Measurements from ENCODE around the gene ADCY9.
"Not testable (repeated sequence)": the region's sequence is repeated elsewhere in the genome, so short reads cannot be mapped to it uniquely, and the experiment has no call there.

The ADCY9 gene

GRCh38 chr16:3968551-3968950, 147.7 kb downstream of the ADCY9 start:
- no peak for DNase-seq

DNA sequence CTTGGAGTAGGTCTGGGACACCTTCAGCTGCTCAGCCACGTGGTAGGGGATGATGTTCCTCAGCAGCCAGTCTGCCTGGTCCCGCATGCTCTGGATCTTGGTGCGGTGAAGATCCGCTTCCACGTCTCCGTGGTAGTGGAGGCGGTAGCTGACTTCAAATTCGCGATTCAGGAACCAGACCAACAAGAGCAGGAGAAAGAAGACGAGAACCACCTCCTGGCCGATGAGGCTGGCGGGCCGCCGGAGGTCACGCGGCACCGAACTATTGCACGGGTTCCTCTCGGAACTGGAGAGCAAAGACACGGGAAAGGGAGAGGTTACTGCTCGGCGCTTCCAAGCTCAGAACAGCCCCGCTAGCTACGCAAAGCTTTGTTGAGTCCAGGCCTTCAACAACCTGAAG, 149.6 kb downstream of the ADCY9 start:
- no peak for DNase-seq

DNA sequence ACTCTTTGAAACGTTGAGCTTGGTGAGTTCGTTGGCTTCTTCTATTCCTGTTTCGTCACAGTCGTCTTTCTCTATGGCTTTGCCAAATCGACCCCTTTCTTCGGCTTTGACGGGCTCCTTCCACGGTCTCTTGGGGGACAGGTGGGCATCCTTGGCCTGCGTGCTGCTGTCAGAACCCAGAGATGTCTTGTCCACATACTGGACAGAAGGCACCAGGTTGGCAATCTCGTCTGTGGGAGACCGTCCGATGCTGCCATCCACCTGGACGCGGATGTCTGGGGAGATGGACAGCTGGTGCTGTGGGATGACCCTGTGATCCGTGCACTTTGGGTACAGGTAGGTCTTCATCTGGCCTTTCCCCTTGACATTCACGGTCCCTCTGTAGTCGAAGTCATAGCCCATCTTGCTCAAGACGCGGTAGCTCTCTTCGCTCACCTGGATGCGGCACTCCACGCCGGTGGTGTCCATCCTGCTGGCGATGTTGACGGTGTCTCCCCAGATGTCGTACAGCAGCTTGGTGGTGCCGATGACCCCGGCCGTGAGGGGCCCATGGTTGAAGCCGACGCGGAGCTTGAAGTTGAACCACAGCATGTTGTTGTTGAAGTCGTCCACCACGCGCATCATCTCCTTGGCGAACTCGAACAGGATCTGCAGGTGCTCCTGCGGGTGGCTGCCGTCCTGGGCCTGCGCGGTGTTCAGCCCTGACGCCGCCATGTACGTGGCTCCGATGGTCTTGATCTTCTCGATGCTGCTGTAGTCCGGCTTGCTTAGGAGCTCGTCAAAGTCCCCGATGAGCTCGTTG, 150.3 kb downstream of the ADCY9 start:
- DNase-seq, result no peak

DNA sequence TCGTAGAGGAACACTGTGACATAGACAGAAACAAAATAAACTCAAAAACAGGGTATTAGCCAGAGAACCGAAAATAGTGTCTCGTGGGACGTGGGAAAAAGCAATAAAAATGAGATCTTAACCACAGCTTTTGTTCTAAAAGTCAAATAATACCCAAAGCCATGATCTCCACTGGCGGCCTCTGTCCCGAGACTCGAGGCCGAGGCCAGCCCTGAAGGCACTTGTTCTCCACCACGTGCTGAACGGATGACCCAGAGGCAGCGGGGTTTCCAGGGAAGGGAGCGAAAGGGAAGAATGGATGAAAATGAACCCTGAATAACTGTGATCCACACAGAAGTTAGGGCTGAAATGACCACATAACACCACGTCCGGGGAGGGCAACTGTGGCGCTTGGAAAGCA, 150.9 kb downstream of the ADCY9 start:
- DNase-seq, result no peak

DNA sequence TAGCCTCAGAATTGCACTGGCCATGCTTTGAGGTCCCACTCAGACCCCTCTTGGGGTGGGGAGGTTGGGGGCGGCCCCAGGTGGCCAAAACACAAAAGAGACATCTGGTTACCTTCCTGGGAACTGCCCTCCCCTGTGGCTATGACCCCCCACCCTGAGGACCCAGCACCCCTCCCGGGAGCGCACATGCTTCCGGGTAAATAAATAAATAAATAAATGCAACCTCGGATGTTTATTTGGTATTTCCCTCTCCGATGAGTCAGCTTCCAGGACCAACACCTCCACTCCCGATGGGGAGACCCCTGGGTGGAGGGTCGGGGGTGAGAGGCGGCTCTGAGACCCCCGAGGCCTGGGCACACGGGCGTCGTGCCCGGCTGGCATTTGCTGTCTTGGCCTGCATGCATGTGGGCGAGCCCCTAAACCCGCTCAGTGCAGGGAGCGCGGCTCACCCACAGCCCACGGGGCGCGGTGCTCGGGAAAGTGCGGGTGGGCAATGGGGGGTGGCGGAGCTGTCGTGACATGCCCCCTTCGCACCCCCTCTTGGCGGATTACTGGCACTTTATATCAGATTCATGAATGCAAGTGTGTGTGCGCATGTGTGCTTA, 151.5 kb downstream of the ADCY9 start:
- no peak for DNase-seq

DNA sequence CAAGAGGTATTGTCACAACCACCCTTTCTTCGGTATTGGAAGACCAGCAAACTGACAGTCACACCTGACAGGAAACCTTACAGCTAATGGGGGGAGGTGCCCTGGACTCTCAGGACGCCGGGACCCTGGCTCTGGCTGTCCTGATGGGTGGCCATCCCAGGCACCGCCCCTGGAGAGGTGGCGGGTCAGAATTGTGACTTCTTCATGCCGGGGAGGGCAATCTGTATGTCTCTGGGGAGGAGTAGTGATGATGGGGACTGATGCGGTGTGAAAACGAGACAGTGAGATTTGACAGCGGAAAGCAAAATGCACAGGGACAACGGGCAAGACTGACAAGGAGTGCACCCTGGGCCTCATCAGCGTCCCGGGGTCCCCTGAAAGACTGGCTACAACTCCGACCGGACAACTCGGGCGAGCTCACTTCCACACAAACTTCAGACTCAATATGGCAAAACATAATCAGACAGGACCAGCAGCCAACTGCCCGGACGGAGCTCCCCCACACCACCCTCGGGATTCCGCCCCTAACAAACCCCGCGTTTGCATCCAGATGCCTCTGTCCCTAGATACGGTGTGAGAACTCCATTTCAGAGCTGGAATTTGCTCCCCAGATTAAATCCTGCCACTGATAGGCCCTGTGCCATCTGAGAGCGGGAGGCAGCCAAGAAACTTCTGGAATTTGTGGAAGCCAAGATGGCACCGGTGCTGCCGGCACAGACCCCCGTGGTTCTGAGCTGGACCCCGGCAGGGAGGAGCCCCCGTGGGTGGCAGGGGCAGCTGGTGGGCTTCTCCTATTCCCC, 152.2 kb downstream of the ADCY9 start:
- no peak for DNase-seq

- DNase-seq, result no peak
Observed at GRCh38 chr16:3963203-3963602, 153.0 kb downstream of the ADCY9 start.

GRCh38 chr16:3961449-3961849, 154.8 kb downstream of the ADCY9 start:
- no peak for DNase-seq

DNA sequence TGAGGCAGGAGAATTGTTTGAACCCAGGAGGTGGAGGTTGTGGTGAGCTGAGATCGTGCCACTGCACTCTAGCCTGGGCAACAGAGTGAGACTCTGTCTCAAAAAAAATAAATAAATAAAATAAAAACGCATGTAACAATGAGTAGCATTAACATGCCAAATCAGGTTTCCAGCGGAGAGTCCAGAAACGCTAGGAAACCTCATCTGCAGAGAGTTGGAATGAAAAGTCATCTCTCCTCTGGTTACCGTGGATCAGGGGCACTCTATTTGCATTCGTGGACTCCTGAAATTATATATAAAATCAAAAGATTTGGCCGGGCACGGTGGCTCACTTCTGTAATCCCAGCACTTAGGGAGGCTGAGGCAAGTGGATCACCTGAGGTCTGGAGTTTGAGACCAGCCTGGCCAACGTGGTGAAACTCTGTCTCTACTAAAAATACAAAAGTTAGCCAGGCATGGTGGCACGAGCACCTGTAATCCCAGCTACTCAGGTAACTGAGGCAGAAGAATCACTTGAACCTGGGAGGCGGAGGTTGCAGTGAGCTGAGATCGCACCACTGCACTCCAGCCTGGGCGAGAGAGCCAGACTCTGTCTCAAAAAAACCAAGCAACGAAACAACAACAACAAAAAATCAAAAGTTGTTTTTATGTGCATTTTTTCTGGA, 156.2 kb downstream of the ADCY9 start:
- not testable (repeated sequence) for DNase-seq

DNA sequence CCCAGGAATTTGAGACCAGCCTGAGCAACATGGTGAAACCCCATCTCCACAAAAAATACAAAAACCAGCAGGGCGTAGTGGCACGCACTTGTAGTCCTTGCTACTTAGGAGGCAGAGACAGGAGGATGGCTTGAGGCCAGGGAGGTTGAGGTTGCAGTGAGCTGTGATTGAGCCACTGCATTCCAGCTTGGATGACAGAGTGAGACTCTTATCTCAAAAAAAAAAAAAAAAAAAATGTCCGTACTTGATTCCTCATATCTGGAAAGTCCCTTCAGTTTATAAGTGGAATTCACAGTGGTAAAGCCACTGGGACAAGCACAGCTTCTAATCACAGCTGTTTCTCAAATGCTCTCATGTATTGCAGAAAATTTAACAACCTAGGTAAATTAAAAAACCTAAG, 157.1 kb downstream of the ADCY9 start:
- no peak for DNase-seq

DNA sequence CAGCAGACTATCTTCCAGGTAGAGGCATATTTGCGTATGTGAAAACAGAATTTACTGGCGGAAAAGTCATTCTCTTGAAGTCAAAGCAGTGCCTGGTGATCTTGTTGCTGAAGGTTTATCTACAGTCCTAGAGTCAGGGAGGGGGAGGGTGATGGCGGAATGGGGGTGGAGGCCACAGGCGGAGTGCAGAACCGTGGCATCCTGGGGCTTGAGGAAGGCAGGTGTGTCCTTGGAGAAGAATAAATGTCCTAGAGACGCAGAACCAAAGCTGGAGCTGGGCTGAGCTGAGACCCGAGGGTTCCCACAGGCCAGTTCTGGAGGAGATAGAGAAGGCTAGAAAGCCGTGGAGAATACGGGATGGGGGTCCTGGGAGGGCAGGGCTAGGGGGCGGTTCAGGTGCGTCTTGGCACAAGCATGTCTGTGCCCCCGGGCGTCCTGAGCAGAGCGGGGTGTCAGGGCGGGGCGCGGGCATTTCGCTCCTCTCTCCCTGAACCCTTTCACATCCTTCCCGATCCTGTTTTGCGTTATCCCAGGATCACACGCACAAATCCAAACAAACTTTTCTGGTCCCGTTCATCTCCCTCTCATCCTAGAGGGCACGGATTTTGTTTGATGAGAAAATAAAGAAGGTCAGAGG, 158.8 kb downstream of the ADCY9 start:
- DNase-seq, result no peak

GRCh38 chr16:3954411-3954921, 161.8 kb downstream of the ADCY9 start:
- no peak for DNase-seq

DNA sequence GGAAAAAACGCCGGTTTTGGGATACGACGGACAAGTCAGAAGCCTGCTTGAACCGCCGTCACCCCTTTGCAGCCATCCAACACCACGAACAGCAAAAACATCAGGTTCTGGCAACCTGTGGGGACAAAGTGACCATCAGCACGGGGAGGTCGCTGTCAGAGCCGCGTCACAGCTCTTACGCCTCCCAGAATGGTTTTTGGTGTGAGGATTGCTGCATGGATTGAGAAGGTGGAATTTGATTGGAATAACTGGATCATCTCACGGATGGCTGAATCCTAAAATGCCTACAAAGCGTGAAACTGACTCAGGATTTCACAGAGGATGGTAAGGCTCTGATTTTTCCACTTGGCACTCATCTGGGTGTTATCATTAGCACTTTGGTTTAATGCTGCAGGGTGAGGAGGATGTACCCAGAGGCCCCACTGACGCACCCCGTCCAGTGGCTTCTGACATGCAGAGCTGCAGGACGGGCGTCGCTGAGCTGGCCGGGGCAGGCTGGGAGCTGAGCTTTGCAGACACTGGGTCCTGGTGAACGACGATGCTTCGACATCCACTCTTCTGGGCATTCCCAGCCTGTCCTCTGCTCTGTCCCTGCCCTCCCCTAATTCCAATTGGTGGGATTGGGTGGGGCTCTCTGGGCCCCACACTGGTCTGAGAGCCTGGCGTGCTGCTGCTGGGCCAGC, 162.4 kb downstream of the ADCY9 start:
- DNase-seq, result no peak

DNA sequence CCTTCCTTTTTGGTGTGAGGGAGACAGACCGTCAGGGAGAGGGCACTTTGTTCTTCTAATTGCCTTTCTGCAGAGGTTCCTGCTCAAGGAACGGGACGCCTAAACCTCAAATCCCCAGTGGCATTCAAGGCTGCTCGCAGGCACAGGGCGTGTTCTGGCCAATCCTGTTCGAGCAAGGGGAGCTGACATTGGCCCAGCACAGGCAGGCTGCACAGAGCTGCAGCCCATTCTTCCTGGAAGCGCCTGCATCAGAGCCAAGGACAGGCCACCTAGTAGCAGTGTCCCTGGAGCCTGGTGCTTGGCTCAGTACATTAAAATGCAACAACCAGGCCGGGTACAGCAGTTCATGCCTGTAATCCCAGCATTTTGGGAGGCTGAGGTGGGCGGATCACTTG, 163.5 kb downstream of the ADCY9 start:
- no peak for DNase-seq

DNA sequence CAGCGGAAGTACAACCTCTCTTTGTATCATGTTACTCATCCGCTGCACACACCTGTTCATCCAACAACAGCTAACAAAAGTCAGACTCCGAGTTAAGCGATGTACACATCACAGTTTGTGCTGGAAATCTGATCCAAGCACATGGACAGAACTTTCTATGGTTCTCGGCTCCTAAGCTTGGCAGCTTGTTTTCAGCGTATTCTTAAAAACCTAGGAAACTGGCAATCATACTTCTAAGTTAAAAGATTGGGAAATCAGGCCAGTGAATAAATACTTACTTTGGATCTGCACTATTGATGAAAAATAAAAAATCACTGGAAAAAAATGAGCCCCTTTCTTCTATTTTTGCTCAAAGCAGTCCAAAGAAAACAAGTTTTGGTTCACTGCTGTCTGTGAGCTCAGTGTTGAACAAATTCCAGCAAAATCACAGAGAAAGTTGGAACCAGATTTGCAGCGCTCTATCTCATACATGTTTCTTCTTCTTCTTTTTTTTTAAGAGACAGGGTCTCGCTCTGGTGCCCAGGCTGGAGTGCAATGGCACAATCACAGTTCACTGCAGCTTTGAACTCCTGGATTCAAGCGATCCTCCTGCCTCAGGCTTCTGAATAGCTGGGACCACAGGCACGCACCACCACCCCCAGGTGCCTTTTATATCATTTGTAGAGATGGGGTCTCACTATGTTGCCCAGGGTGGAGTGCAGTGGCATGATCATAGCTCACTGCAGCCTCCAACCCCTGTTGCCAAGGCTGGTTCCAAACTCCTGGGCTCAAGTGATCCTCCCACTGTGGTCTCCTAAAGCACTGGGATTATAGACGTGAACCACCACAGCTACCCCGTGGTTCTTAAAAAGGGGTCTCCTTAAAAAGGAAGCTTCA, 164.1 kb downstream of the ADCY9 start:
- no peak for DNase-seq

GRCh38 chr16:3951380-3951779, 164.9 kb downstream of the ADCY9 start:
- DNase-seq, result not testable (repeated sequence)

- DNase-seq, result no peak
Observed at GRCh38 chr16:3950343-3951193, 165.7 kb downstream of the ADCY9 start.

GRCh38 chr16:3949946-3950342, 166.3 kb downstream of the ADCY9 start:
- no peak for DNase-seq

GRCh38 chr16:3949287-3949686, 167.0 kb downstream of the ADCY9 start:
- no peak for DNase-seq
